ENCODE results near the gene SEC31A. TPM values are rescaled to one million over a fixed set of nuclear protein-coding genes. Genes with fewer than 3 reads are reported as not detected.

SEC31A gene
- total RNA-seq, 2 experiments from 2014 or later = 87.9 to 89.8 TPM

GRCh38 chr4:82776925-82777542 is 113.9 kb downstream of the SEC31A start:
- ATAC-seq = no peak
- CTCF ChIA-PET = no interaction called here

GRCh38 chr4:82775243-82775642 is 115.7 kb downstream of the SEC31A start:
- Mint-ChIP-seq H3K27ac (no peak overlapping the region), H3K4me1 (no peaks in the 10 kb centered on the region), H3K9me3 (ENCODE audit: low read depth) (no peaks in the 10 kb centered on the region), H3K27me3 (no peaks in the 10 kb centered on the region), H3K4me3 (no peak overlapping the region), H3K36me3 (no peaks in the 10 kb centered on the region)
- no peak for ATAC-seq
- DNase-seq = no peak
- CTCF ChIA-PET = no interaction called here

More at GRCh38 chr4:82776925-82777542, 113.9 kb downstream of the SEC31A start:
- no peaks in the 10 kb centered on the region for H3K9me3 Mint-ChIP-seq (ENCODE audit: low read depth)
- H3K4me3 Mint-ChIP-seq = no peak overlapping the region
- no peaks in the 10 kb centered on the region for H3K4me1 Mint-ChIP-seq
- no peaks in the 10 kb centered on the region for H3K27me3 Mint-ChIP-seq
- no peak overlapping the region for H3K27ac Mint-ChIP-seq
- H3K36me3 Mint-ChIP-seq = no peaks in the 10 kb centered on the region
- DNase-seq = no peak

DNA sequence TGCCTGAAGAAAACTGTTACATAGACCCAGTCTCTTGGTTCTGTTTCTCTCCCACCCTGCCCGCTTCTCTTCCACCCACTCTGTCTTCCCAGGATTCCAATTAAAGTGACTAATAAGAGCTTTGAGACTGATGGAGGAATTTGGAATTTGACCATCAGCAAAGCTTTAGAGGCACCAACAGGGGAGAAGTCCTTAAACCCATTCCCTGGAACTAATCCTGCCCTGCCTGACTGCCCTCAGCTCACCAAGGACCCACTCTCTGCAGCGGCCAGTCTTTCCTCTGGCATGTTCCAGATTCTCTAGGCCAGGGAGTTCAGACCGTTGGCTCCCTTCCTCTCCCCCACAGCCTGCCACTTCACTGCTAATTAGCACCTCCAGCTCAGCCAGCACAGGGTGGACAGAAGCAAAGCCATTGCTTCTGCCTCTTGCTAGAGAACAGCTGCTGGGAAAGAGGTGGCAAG is 116.2 kb downstream of the SEC31A start:
- H3K4me3 Mint-ChIP-seq = no peak overlapping the region
- no peaks in the 10 kb centered on the region for H3K9me3 Mint-ChIP-seq (ENCODE audit: low read depth)
- CTCF ChIA-PET = no interaction called here
- ATAC-seq (no peak), DNase-seq (no peak)
- no peaks in the 10 kb centered on the region for H3K4me1 Mint-ChIP-seq
- no peaks in the 10 kb centered on the region for H3K27me3 Mint-ChIP-seq
- no peak overlapping the region for H3K27ac Mint-ChIP-seq
- H3K36me3 Mint-ChIP-seq = no peaks in the 10 kb centered on the region

GRCh38 chr4:82773057-82773456 is 117.9 kb downstream of the SEC31A start:
- H3K36me3 Mint-ChIP-seq = no peaks in the 10 kb centered on the region
- ATAC-seq (no peak), DNase-seq (no peak)
- H3K4me1 Mint-ChIP-seq = no peaks in the 10 kb centered on the region
- peaks cover 6% of the 10 kb centered on the region for H3K27me3 Mint-ChIP-seq
- CTCF ChIA-PET = no interaction called here
- no peak overlapping the region for H3K4me3 Mint-ChIP-seq
- H3K27ac Mint-ChIP-seq = no peak overlapping the region
- peaks cover 2% of the 10 kb centered on the region for H3K9me3 Mint-ChIP-seq (ENCODE audit: low read depth)

DNA sequence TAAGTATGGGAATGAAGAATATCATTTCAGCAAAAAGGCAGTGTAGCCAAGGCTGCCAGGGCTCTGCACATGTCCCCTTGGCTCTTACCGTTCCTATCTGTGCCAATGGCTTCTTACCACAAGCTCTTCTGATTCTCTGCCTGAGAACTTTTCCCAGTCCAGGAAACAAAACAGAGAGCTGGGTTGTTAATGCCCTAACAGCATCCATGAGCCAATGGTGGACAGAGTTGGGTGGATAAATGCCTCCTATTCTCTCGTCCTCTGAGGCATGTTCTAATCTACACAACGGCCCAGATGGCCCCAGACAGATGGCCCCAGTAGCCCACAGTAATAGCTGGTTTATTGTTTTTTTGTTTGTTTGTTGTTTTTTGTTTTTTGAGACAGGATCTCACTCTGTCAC is 120.3 kb downstream of the SEC31A start:
- Mint-ChIP-seq H3K4me1 (no peaks in the 10 kb centered on the region), H3K27me3 (peaks cover 10% of the 10 kb centered on the region), H3K4me3 (no peak overlapping the region), H3K36me3 (peaks cover 1% of the 10 kb centered on the region), H3K27ac (no peak overlapping the region), H3K9me3 (ENCODE audit: low read depth) (peaks cover 10% of the 10 kb centered on the region)
- CTCF ChIA-PET = interaction anchor here (1.0 kb wide), 1 partner anchor 49 kb away, joined by 3 read pairs; no protein-coding TSS in a partner anchor
- no peak for ATAC-seq
- DNase-seq = no peak

Other genes with a start within 250 kb of the SEC31A start
- gene SCD5, start 92.4 kb downstream of the SEC31A start, total RNA-seq = 1 to 10 TPM; 6.4 to 8.2 TPM
- gene THAP9, start 9.6 kb upstream of the SEC31A start, total RNA-seq = 1 to 10 TPM; 1.9 to 2.4 TPM
- gene LIN54, start 119.7 kb upstream of the SEC31A start, total RNA-seq = 10 to 100 TPM; 36.3 to 38.6 TPM
- gene COPS4, start 144.0 kb upstream of the SEC31A start, total RNA-seq = 10 to 100 TPM; 27.6 to 33.1 TPM
- 10 to 100 TPM; 23.3 to 44.2 TPM for gene PLAC8, start 223.6 kb upstream of the SEC31A start, total RNA-seq